IMR-90 (cell line): ENCODE data around the gene XPO4. TPM values are rescaled to one million over a fixed set of nuclear protein-coding genes. Genes with fewer than 3 reads are reported as not detected.

ENCODE experiments used
- ATAC-seq: fragments of 200-7000 bp; cut with Tn5 transposase; 2 replicates; pipeline ENCODE4 v1.9.1; 2020; ENCODE audit warnings: low read depth, mild to moderate bottlenecking, moderate library complexity
- BruUV-seq: library from RNA; stranded (reverse); fragments of 400-500 nt; replicated peaks from 2 replicates; lab custom pipeline; 2021; lab: Mats Ljungman, UMichigan
- CTCF ChIA-PET: fragments of 300-600 bp; formaldehyde crosslinking; extraction: SDS; loops from one replicate; lab custom pipeline; 2021; ENCODE audit warnings: antibody characterized with exemption; lab: Yijun Ruan, JAX
- POLR2A ChIA-PET: fragments of 300-600 bp; sonication (Branson Sonifier 250); formaldehyde crosslinking; loops from one replicate; lab custom pipeline; 2022; ENCODE audit warnings: antibody characterized with exemption; ENCODE audit not compliant: unreplicated experiment; lab: Charles Lee
- DNase-seq: peaks from one replicate; pipeline ENCODE4 v3.0.0; 2013
- H2AFZ ChIP-seq: replicated peaks from 2 replicates; pipeline ENCODE3; 2013; ENCODE audit warnings: low read length, mild to moderate bottlenecking; ENCODE audit not compliant: poor library complexity
- H2AK5ac ChIP-seq: 2 replicates; pipeline ENCODE4 v1.6.1; 2013; ENCODE audit warnings: low read depth, low read length, inconsistent platforms
- H2AK9ac ChIP-seq: replicated peaks from 2 replicates; pipeline ENCODE3; 2013; ENCODE audit warnings: mild to moderate bottlenecking, low read depth, low read length, moderate library complexity; ENCODE audit not compliant: poor library complexity
- H2BK120ac ChIP-seq: 2 replicates; pipeline ENCODE4 v1.6.1; 2013; ENCODE audit warnings: low read depth, low read length, inconsistent platforms
- H2BK15ac ChIP-seq: 3 replicates; pipeline ENCODE4 v1.6.1; 2013; ENCODE audit warnings: low read depth, low read length, inconsistent platforms
- H2BK20ac ChIP-seq: 2 replicates; pipeline ENCODE4 v1.6.1; 2013; ENCODE audit warnings: low read depth, mild to moderate bottlenecking, inconsistent platforms, low read length, moderate library complexity
- H2BK5ac ChIP-seq: 2 replicates; pipeline ENCODE4 v1.6.1; 2013; ENCODE audit warnings: mild to moderate bottlenecking, low read depth, low read length, inconsistent platforms; ENCODE audit not compliant: poor library complexity, severe bottlenecking
- H3K14ac ChIP-seq: replicated peaks from 2 replicates; pipeline ENCODE4 v1.6.1; 2013; ENCODE audit warnings: low read depth, low read length, inconsistent platforms
- H3K18ac ChIP-seq: 2 replicates; pipeline ENCODE4 v1.6.1; 2013; ENCODE audit warnings: low read depth, low read length, control low read depth
- H3K23ac ChIP-seq: 2 replicates; pipeline ENCODE4 v1.6.1; 2013; ENCODE audit warnings: low read depth, low read length, inconsistent platforms
- H3K27ac ChIP-seq: 2 replicates; pipeline ENCODE4 v1.5.1; 2013; ENCODE audit warnings: mild to moderate bottlenecking, control low read depth, low read length; ENCODE audit not compliant: insufficient read depth
- H3K27me3 ChIP-seq: 2 replicates; pipeline ENCODE4 v1.6.1; 2013; ENCODE audit warnings: low read length; ENCODE audit not compliant: control insufficient read depth, insufficient read depth
- H3K36me3 ChIP-seq: 2 replicates; pipeline ENCODE4 v1.6.1; 2013; ENCODE audit warnings: low read length, mixed read lengths; ENCODE audit not compliant: control insufficient read depth, insufficient read depth
- H3K4ac ChIP-seq: 2 replicates; pipeline ENCODE4 v1.6.1; 2013; ENCODE audit warnings: low read depth, low read length, inconsistent platforms
- H3K4me1 ChIP-seq: 2 replicates; pipeline ENCODE4 v1.6.1; 2013; ENCODE audit warnings: low read length, mixed read lengths; ENCODE audit not compliant: control insufficient read depth, insufficient read depth
- H3K4me2 ChIP-seq: 2 replicates; pipeline ENCODE4 v1.6.1; 2013; ENCODE audit warnings: low read depth, mild to moderate bottlenecking, control low read depth, low read length, moderate library complexity
- H3K4me3 ChIP-seq: 2 replicates; pipeline ENCODE4 v1.5.1; 2013; ENCODE audit warnings: low read depth, mild to moderate bottlenecking, control low read depth, low read length, moderate library complexity; ENCODE audit not compliant: insufficient read depth
- H3K56ac ChIP-seq: 2 replicates; pipeline ENCODE4 v1.6.1; 2013; ENCODE audit warnings: low read length, inconsistent platforms; ENCODE audit not compliant: insufficient read depth; ENCODE audit errors: extremely low read depth
- H3K79me1 ChIP-seq, 2 experiments: 2 replicates each; pipeline ENCODE4 v1.6.1; 2013; ENCODE audit warnings: low read length in 2 of 2, inconsistent platforms in 1 of 2, low read depth in 1 of 2
- H3K9ac ChIP-seq: 2 replicates; pipeline ENCODE4 v1.6.1; 2013; ENCODE audit warnings: low read depth, low read length, control low read depth
- H3K9me1 ChIP-seq: 2 replicates; pipeline ENCODE4 v1.6.1; 2013; ENCODE audit warnings: low read length, inconsistent platforms; ENCODE audit not compliant: insufficient read depth
- H3K9me3 ChIP-seq: 2 replicates; pipeline ENCODE4 v1.6.1; 2013; ENCODE audit warnings: low read length; ENCODE audit not compliant: control insufficient read depth, insufficient read depth
- H4K20me1 ChIP-seq: 2 replicates; pipeline ENCODE4 v1.6.1; 2013; ENCODE audit warnings: low read length, inconsistent platforms; ENCODE audit not compliant: insufficient read depth
- H4K5ac ChIP-seq: 2 replicates; pipeline ENCODE4 v1.6.1; 2013; ENCODE audit warnings: mild to moderate bottlenecking, low read depth, low read length, control low read depth
- H4K8ac ChIP-seq, 2 experiments: 2 replicates each; pipeline ENCODE4 v1.6.1; 2013; ENCODE audit warnings: low read depth in 2 of 2, low read length in 2 of 2, control low read depth in 1 of 2, inconsistent platforms in 1 of 2
- H4K91ac ChIP-seq: 2 replicates; pipeline ENCODE4 v1.6.1; 2013; ENCODE audit warnings: low read depth, low read length, inconsistent platforms; ENCODE audit not compliant: insufficient read depth
- BHLHE40 ChIP-seq: fragments of 150-350 bp; IDR thresholded peaks from 2 replicates; pipeline ENCODE4 v1.6.1; 2016; ENCODE audit warnings: mild to moderate bottlenecking, low read depth, low read length
- CEBPB ChIP-seq: IDR thresholded peaks from 2 replicates; pipeline ENCODE4 v1.6.1; 2012; ENCODE audit warnings: low read depth, low read length, improper control_type of control experiment
- CHD1 ChIP-seq: IDR thresholded peaks from 2 replicates; pipeline ENCODE4 v1.6.1; 2012; ENCODE audit warnings: low read depth, low read length, improper control_type of control experiment
- MAFK ChIP-seq: IDR thresholded peaks from 2 replicates; pipeline ENCODE4 v1.6.1; 2012; ENCODE audit warnings: low read depth, low read length, improper control_type of control experiment
- MAZ ChIP-seq: IDR thresholded peaks from 2 replicates; pipeline ENCODE4 v1.6.1; 2012; ENCODE audit warnings: low read depth, mild to moderate bottlenecking, low read length, improper control_type of control experiment, moderate library complexity, borderline replicate concordance
- MXI1 ChIP-seq: IDR thresholded peaks from 2 replicates; pipeline ENCODE4 v1.6.1; 2012; ENCODE audit warnings: low read depth, mild to moderate bottlenecking, low read length, moderate library complexity, borderline replicate concordance
- POLR2A ChIP-seq: IDR thresholded peaks from 2 replicates; pipeline ENCODE4 v1.6.1; 2012; ENCODE audit warnings: mild to moderate bottlenecking, low read depth, low read length
- RFX5 ChIP-seq: IDR thresholded peaks from 2 replicates; pipeline ENCODE4 v1.8.0; 2012; ENCODE audit warnings: low read depth, mild to moderate bottlenecking, low read length, moderate library complexity
- SMC3 ChIP-seq: fragments of 150-350 bp; IDR thresholded peaks from 2 replicates; pipeline ENCODE4 v1.6.1; 2016; ENCODE audit warnings: low read depth, mild to moderate bottlenecking, antibody characterized with exemption, low read length, moderate library complexity
- WGBS, 2 experiments: methylation state at CpG; one replicate each; pipeline versions ENCODE4 v1.1.5 to v1.1.7; 2013; ENCODE audit warnings: missing lambda C conversion rate in 2 of 2; ENCODE audit not compliant: insufficient read length in 1 of 2; ENCODE audit errors: extremely low coverage in 2 of 2; 5-methylcytosine and 5-hydroxymethylcytosine counted together
- dilution Hi-C: fragments of 300-500 bp; cut with HindIII; formaldehyde crosslinking; loops from one replicate; pipeline ENCODE4 v1.14.3; 2018; ENCODE audit warnings: low sequenced_read_pairs; ENCODE audit not compliant: unreplicated experiment
- in situ Hi-C: fragments of 300-500 bp; cut with MboI; formaldehyde crosslinking; loops from 3 replicates; pipeline ENCODE4 v1.14.3; 2019; ENCODE audit warnings: low sequenced_read_pairs, inconsistent platforms, mixed read lengths
- intact Hi-C: fragments of 100-400 bp; cut with micrococcal nuclease; formaldehyde crosslinking; loops from 2 replicates; pipeline ENCODE4 v1.10.0; 2022
- polyA plus RNA-seq, 3 experiments: library from polyadenylated mRNA; depleted of rRNA; stranded (reverse); fragments of >200 nt; gene quantifications; 2 replicates each; pipeline ENCODE4 v1.2.3, GENCODE V29; 2012; ENCODE audit warnings: low replicate concordance in 1 of 3
- total RNA-seq: library from RNA; depleted of rRNA; stranded (reverse); fragments of >200 nt; gene quantifications from 2 replicates; pipeline ENCODE4 v1.2.3, GENCODE V29; 2012
- TF ChIP-seq, protein P1 (sequence below): conservative IDR thresholded peaks from 2 replicates; pipeline ENCODE4 v1.5.1; 2012; ENCODE audit warnings: mild to moderate bottlenecking, low read depth, low read length, improper control_type of control experiment
- TF ChIP-seq, protein P2 (sequence below): fragments of 150-350 bp; IDR thresholded peaks from 2 replicates; pipeline ENCODE4 v1.6.1; 2017; ENCODE audit warnings: mild to moderate bottlenecking, antibody characterized with exemption, low read length, low read depth
- TF ChIP-seq, protein P3 (sequence below): fragments of 150-350 bp; IDR thresholded peaks from 2 replicates; pipeline ENCODE4 v1.6.1; 2016; ENCODE audit warnings: low read depth, mild to moderate bottlenecking, low read length, moderate library complexity, borderline replicate concordance

XPO4 gene
- total and polyA plus RNA-seq, 2 of the 4 experiments (the other 2 are of a cell fraction) = 5.0 to 21.1 TPM

GRCh38 chr13:20903164-20903475 lies 574 bp upstream of the XPO4 start:
- POLR2A ChIA-PET = no interaction called here
- Histone ChIP-seq H2AFZ (peak overlapping the region; percentile 95), H4K20me1 (no peaks in the 10 kb centered on the region), H4K91ac (peak overlapping the region; percentile 89), H2BK120ac (peak overlapping the region; percentile 23; the same call in 1 of the 2 replicates), H3K9ac (peak overlapping the region; percentile 90), H3K4me3 (peak overlapping the region; percentile 90), H3K23ac (peak overlapping the region; percentile 57), H3K9me1 (no peaks in the 10 kb centered on the region), H3K9me3 (no peaks in the 10 kb centered on the region), H2AK5ac (peak overlapping the region; percentile 3; the same call in 1 of the 2 replicates), H4K5ac (peak overlapping the region; percentile 83), H3K27ac (peak overlapping the region; percentile 79), H4K8ac (peak overlapping the region; percentile 89 to 99), H3K56ac (peak overlapping the region; percentile 54), H3K36me3 (no peaks in the 10 kb centered on the region), H2BK5ac (peak overlapping the region; percentile 46), H3K18ac (peak overlapping the region; percentile 50), H3K79me1 (peaks cover 14 to 26% of the 10 kb centered on the region in 2 experiments), H3K27me3 (no peaks in the 10 kb centered on the region), H2BK20ac (no peak overlapping the region), H3K4ac (peak overlapping the region; percentile 93), H3K14ac (peak overlapping the region; percentile 55), H3K4me2 (peak overlapping the region; percentile 81), H2AK9ac (peak overlapping the region; percentile 38), H2BK15ac (no peak overlapping the region), H3K4me1 (no peaks in the 10 kb centered on the region)
- no TSS peak for BruUV-seq
- CTCF ChIA-PET = no interaction called here
- intact Hi-C loops (loop anchor here (5.0 kb wide), 1 partner anchor 61 kb away; no protein-coding TSS in a partner anchor), in situ Hi-C loops (no loop called here), dilution Hi-C loops (no loop called here)
- TF ChIP-seq MAFK = no peak
- TF ChIP-seq BHLHE40 = no peak
- TF ChIP-seq, protein P1, sequence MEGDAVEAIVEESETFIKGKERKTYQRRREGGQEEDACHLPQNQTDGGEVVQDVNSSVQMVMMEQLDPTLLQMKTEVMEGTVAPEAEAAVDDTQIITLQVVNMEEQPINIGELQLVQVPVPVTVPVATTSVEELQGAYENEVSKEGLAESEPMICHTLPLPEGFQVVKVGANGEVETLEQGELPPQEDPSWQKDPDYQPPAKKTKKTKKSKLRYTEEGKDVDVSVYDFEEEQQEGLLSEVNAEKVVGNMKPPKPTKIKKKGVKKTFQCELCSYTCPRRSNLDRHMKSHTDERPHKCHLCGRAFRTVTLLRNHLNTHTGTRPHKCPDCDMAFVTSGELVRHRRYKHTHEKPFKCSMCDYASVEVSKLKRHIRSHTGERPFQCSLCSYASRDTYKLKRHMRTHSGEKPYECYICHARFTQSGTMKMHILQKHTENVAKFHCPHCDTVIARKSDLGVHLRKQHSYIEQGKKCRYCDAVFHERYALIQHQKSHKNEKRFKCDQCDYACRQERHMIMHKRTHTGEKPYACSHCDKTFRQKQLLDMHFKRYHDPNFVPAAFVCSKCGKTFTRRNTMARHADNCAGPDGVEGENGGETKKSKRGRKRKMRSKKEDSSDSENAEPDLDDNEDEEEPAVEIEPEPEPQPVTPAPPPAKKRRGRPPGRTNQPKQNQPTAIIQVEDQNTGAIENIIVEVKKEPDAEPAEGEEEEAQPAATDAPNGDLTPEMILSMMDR = no peak
- TF ChIP-seq MXI1 = no peak
- no peak for TF ChIP-seq RFX5
- no peak for TF ChIP-seq SMC3
- no peak for TF ChIP-seq POLR2A
- no peak for TF ChIP-seq MAZ
- TF ChIP-seq CHD1 = no peak
- TF ChIP-seq, protein P2, sequence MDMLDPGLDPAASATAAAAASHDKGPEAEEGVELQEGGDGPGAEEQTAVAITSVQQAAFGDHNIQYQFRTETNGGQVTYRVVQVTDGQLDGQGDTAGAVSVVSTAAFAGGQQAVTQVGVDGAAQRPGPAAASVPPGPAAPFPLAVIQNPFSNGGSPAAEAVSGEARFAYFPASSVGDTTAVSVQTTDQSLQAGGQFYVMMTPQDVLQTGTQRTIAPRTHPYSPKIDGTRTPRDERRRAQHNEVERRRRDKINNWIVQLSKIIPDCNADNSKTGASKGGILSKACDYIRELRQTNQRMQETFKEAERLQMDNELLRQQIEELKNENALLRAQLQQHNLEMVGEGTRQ = no peak
- TF ChIP-seq, protein P3, sequence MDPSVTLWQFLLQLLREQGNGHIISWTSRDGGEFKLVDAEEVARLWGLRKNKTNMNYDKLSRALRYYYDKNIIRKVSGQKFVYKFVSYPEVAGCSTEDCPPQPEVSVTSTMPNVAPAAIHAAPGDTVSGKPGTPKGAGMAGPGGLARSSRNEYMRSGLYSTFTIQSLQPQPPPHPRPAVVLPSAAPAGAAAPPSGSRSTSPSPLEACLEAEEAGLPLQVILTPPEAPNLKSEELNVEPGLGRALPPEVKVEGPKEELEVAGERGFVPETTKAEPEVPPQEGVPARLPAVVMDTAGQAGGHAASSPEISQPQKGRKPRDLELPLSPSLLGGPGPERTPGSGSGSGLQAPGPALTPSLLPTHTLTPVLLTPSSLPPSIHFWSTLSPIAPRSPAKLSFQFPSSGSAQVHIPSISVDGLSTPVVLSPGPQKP = no peak
- TF ChIP-seq CEBPB = no peak
- ATAC-seq (no peak), DNase-seq (no peak)
- WGBS, 2 experiments = 19% methylated on average over 9 of the region's 14 CpGs; no CpG with 5 or more reads in 1 of the 2 experiments
